HG03108 (cell line): ENCODE results near the gene CACNG5.

ENCODE experiments used
- ATAC-seq: cut with Tn5 transposase; IDR thresholded peaks from one replicate; pipeline ENCODE4 v1.9.1; 2021; ENCODE audit warnings: moderate library complexity; ENCODE audit not compliant: unreplicated experiment

CACNG5 gene

GRCh38 chr17:66834919-66835454 is at the start of gene CACNG5:
Gene CACNG5 (plus strand): TSS chr17:66835117. CDS start chr17:66877333, 42,216 bp downstream.
- ATAC-seq: no peak

GRCh38 chr17:66786107-66786506 is 48.8 kb upstream of the CACNG5 start:
- no peak for ATAC-seq

GRCh38 chr17:66787914-66788313 is 47.0 kb upstream of the CACNG5 start:
- no peak for ATAC-seq

GRCh38 chr17:66789093-66789492 is 45.8 kb upstream of the CACNG5 start:
- no peak for ATAC-seq

- ATAC-seq: no peak
These were observed 44.9 kb upstream of the CACNG5 start for GRCh38 chr17:66789961-66790437.

GRCh38 chr17:66790501-66791061 is 44.3 kb upstream of the CACNG5 start:
- ATAC-seq: no peak

GRCh38 chr17:66791347-66791746 is 43.6 kb upstream of the CACNG5 start:
- no peak for ATAC-seq

- no peak for ATAC-seq
These were observed 41.1 kb upstream of the CACNG5 start for GRCh38 chr17:66793814-66794213.

- ATAC-seq: no peak
These were observed 39.4 kb upstream of the CACNG5 start for GRCh38 chr17:66795486-66795885.

- ATAC-seq: no peak
These were observed 34.9 kb upstream of the CACNG5 start for GRCh38 chr17:66799849-66800537.

- no peak for ATAC-seq
These were observed 31.4 kb upstream of the CACNG5 start for GRCh38 chr17:66803474-66803951.

- no peak for ATAC-seq
These were observed 29.4 kb upstream of the CACNG5 start for GRCh38 chr17:66805567-66805966.

GRCh38 chr17:66807182-66807581 is 27.7 kb upstream of the CACNG5 start:
- no peak for ATAC-seq

- ATAC-seq: no peak
These were observed 25.5 kb upstream of the CACNG5 start for GRCh38 chr17:66809408-66809807.

GRCh38 chr17:66810951-66811682 is 23.8 kb upstream of the CACNG5 start:
- no peak for ATAC-seq

GRCh38 chr17:66811683-66812054 is 23.2 kb upstream of the CACNG5 start:
- ATAC-seq: no peak

- ATAC-seq: no peak
These were observed 22.3 kb upstream of the CACNG5 start for GRCh38 chr17:66812571-66812970.

- ATAC-seq: no peak
These were observed 21.6 kb upstream of the CACNG5 start for GRCh38 chr17:66813296-66813695.

- ATAC-seq: no peak
These were observed 20.9 kb upstream of the CACNG5 start for GRCh38 chr17:66814026-66814425.

- ATAC-seq: no peak
These were observed 20.3 kb upstream of the CACNG5 start for GRCh38 chr17:66814570-66814969.

GRCh38 chr17:66817750-66818149 is 17.2 kb upstream of the CACNG5 start:
- no peak for ATAC-seq

- ATAC-seq: no peak
These were observed 15.5 kb upstream of the CACNG5 start for GRCh38 chr17:66819466-66819865.
